WTC11 (cell line): ENCODE data around the gene TRRAP.

ENCODE experiments used
- CTCF ChIP-seq: fragments of 200-600 bp; IDR thresholded peaks from 2 replicates; pipeline ENCODE4 v1.8.0; 2022; ENCODE audit warnings: antibody characterized with exemption
- MAX ChIP-seq: sonication (generic); formaldehyde crosslinking; IDR thresholded peaks from 2 replicates; pipeline ENCODE4 v1.8.0; 2022; ENCODE audit warnings: mild to moderate bottlenecking, missing genetic modification reagents
- NFE2L1 ChIP-seq: sonication (generic); formaldehyde crosslinking; IDR thresholded peaks from 2 replicates; pipeline ENCODE4 v1.8.1; 2023; ENCODE audit warnings: missing genetic modification reagents

- no peak for TF ChIP-seq MAX (CRISPR knock-in tag)
- no peak for TF ChIP-seq CTCF
- no peak for TF ChIP-seq NFE2L1 (CRISPR knock-in tag)
These were observed 112.0 kb downstream of the TRRAP start for GRCh38 chr7:98990356-98990755.
